Hematopoietic multipotent progenitor cell treated with erythropoietin and hydrocortisone succinate and interleukin-3 and kit ligand, for 17 days (in vitro differentiated cells): ENCODE results near the gene ROR1.
"Not testable (repeated sequence)": the region's sequence is repeated elsewhere in the genome, so short reads cannot be mapped to it uniquely, and the experiment has no call there.

Experiments used
- DNase-seq: peaks from one replicate; pipeline ENCODE4 v3.0.0-alpha.2; 2015; ENCODE audit warnings: low spot score

The ROR1 gene

GRCh38 chr1:63793741-63794240 is 20.0 kb downstream of the ROR1 start:
- DNase-seq = no peak

DNA sequence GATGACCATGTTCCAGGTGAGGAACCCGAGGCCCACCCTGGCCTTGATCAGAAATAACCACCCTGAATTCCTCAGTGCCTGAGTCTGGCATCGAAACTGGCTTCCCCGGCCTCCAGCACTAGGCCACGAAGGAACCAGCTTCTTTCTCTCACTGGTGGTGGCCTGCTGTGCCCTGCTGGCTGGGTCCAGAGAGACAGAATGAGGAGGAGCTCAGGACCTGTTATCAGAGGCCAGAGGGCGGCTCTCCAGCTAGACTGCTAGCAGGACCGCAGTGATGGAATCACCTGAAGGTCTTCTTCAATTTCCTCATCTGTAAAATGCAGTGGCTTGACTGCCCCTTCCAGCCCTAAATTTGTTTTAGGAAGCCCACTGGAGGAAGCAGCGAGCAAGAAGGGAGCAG is 20.5 kb downstream of the ROR1 start:
- no peak for DNase-seq

GRCh38 chr1:63794939-63795378 is 21.1 kb downstream of the ROR1 start:
- no peak for DNase-seq

GRCh38 chr1:63795455-63795854 is 21.6 kb downstream of the ROR1 start:
- no peak for DNase-seq

DNA sequence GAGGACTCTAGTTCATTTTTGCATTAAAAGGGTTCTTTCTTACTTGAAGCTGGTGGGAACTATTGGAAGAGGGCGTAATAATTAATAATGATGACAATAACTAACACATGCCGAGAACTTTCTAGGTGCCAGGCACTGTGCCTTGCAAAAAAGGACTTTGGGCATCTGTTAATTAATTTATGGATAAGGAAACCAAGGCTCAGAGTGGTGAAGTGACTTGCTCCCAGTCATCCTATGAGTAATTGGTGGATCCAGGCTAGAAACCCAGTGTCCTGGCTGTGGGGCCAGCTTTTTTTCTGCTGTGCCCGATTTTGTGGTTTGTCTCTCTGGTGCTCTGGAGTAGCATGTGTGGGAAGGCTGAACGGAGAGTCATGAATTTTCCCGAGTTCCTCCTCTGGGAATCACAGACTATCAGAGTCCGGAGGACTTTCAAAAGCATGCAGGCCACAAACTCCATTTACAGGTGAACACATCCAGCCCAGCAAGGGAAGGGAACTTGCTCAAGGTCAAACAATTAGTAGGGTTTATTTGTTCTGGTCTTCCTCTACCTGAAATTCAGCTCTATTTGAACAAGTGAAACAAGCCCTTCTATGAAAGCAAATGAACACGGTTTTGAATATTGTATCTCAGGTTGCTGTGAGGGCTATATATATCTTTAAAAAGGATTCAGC is 23.4 kb downstream of the ROR1 start:
- no peak for DNase-seq

- DNase-seq = no peak
Measured at GRCh38 chr1:63798284-63798683, 24.5 kb downstream of the ROR1 start.

- DNase-seq = no peak
Measured at GRCh38 chr1:63799307-63799706, 25.5 kb downstream of the ROR1 start.

DNA sequence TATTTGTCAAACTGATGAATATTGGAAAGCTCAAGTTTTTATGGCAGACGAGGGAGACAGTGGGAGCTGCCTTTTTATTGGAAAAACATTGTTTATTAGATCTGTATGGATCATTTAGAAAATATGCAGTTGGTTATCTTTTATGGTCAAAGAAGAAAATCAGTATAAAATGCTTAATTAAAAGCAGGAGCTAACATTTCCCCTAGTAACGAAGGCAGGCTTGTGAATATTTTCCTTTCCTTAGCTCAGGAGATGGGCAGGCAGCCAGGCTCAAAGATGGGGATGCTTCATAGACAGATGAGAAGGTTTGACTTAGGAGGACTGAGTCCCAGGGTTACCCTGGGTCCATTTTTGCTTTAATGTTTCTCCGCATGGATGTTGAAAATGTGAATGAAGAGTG is 26.0 kb downstream of the ROR1 start:
- no peak for DNase-seq

- no peak for DNase-seq
Measured at GRCh38 chr1:63802109-63802508, 28.3 kb downstream of the ROR1 start.

DNA sequence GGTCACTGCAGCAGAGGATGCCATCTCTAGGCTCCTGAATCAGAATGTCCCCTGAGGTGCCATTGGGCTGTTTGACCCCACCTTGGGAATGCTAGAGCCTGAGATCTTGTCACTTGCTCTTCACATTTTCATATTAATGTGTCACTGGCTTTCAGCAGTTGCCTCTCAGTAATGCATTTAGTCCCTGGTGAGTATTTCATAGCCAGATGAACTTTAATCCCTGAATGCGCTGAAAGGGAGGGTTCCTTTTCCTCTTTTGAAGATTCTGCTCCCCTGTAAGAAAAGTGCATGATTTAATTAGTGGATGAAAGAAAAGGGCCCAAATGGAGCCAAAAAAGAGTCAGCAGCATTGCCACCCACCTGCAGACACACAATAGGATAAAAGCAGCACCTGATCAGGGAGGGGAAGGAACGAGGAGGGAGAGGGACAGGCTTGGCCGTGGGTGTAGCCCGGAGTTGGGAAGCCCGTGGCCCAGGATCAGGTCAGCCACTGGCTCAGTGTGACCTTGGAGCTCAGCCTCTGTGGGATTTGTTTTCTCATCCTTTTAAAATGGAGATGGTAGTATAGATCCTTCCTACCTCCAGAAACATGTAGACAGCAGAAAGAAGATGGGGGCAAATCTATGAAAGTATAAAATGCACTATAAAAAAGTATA is 31.1 kb downstream of the ROR1 start:
- no peak for DNase-seq

DNA sequence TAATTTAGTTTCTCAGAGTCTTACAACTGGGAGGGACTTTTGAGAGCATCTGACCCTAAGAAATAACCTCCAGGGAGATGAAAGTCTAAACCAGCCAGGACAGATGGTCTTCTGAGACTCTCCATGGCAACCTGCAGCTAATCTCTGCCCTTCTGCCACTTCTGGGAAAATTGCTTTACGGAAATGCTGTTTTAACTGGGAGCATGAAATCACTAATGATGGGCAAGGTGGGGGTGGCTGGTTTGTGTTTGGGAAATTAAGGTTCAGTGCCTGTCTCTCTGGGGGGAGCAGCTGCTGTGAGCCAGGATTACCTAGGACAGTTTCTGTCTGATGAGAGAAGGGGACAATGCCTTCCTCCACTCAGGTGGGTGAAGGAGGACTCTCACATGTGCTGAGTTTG is 33.2 kb downstream of the ROR1 start:
- no peak for DNase-seq

DNA sequence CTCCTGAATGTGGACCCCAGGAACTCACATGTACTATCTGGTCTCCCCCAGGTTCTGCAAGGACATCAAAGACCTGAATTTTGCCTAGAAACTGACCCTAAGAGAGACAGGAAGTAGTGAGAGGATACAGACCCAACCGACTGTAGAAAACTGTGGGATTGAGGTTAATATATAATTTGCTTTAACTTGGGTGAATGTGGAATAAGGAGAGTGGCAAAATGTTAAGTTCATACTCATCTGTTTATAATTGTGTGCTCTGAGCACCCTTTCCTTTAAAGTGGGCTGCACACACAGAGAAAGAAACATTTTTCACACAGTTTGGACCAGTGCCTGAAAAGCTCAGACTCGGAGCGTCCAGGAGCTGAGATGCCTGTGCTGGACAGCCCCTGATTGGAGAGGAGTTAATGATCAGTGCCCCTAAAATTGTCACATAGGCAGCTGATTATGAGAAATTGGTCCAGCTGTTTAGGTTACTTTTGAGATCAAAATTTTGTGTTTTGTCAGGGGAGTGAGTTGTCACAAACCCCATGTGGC is 37.2 kb downstream of the ROR1 start:
- DNase-seq = no peak

- no peak for DNase-seq
Measured at GRCh38 chr1:63812071-63812700, 38.4 kb downstream of the ROR1 start.

DNA sequence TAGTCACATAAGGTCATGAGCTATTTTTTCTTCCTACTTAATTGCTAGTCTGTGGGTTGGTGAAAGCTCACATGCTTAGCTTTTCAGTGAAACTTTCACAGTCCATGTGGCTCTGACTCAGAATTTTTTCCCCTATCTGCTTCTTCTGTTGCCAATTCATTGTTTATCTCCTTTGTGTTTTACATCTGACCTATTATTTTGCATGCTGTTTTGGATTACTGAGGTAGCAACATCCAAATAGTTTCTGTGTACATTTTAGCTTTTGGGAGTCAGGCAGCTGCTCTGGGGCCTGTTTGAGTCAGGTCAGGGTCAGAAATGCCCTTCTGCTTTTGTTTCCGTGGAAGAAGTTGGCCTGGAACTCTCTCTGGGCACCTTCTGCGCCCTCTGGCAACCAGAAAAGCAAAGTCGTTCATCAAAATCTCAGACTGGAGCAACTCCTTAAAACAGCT is 40.0 kb downstream of the ROR1 start:
- no peak for DNase-seq

DNA sequence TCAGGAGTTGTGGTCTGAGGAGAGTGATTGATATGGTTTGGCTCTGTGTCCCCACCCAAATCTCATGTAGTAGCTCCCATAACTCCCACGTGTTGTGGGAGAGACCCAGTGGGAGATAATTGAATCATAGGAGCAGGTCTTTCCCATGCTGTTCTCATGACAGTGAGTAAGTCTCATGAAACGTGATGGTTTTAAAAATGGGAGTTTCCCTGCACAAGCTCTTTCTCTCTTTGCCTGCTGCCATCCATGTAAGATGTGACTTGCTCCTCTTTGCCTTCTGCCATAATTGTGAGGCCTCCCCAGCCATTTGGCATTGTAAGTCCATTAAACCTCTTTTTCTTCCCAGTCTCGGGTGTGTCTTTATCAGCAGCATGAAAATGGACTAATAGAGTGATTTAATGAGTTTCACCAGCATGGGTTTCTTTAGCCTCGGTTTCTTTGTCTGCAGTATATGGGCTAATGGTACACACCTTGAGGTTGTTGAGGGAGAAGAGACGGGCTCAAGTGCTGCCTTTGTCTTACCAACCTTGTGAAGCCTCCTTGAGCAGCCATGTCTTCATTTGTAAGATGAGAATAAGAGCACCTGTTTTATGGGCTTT is 42.5 kb downstream of the ROR1 start:
- DNase-seq = not testable (repeated sequence)

DNA sequence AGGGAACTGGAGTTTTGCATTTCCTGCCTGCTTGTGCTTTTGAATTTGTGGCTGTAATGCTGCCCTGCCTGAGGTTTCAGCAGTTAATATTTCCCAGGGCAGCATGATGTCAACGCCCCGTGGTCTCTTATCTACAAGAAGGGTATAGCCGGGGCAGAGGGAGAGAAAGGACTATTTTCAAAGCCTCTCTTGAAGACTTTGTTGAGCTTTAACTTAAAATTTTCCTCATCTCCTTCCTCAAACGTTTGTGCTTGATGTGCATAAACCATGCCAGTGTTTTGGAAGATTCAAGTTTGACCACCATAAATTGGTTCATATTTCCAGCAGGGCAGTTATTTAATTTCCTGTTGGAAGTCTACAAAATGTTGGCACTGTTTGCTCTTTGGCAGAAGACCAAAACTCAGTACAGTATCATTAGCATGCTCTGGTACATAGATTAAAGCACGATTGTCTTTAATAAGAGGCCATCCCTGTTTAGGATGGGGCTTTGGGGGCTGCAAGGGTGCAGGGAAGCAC is 43.4 kb downstream of the ROR1 start:
- DNase-seq = no peak

GRCh38 chr1:63817700-63818099 is 43.9 kb downstream of the ROR1 start:
- DNase-seq = no peak

- DNase-seq = no peak
Measured at GRCh38 chr1:63818567-63819325, 44.9 kb downstream of the ROR1 start.

DNA sequence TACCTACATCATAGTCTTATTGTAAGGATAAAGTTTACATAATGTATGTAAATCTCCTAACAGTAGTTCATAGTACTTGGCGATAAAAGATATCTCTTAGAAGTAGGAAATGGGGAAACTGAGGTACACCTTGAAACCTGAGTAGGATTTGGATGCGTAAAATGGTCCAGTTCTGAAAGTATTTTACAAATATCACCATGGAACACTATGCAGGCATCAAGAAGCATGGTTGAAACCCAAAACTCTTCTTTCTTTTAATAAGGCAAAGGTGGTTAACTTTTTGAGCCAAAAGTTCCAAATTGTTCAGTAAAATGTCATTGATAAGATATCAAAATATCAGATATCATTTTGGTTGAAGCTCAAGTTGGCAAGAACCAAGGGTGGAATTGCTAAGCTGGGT is 46.0 kb downstream of the ROR1 start:
- no peak for DNase-seq

- DNase-seq = no peak
Measured at GRCh38 chr1:63821091-63822005, 47.5 kb downstream of the ROR1 start.
